Measurements from ENCODE around the gene STRBP.

GRCh38 chr9:123283455-123283854 lies 15.1 kb upstream of the STRBP start:
- TF ChIP-seq EZH2phosphoT487 (IDR thresholded peaks at IDR 0.05; ENCODE audit: insufficient read depth, low read depth) (no peak), EZH2 (IDR thresholded peaks at IDR 0.05; ENCODE audit: insufficient read depth, poor library complexity, severe bottlenecking) (no peak)
